ENCODE data around the gene CDSN. TPM values are rescaled to one million over a fixed set of nuclear protein-coding genes. Genes with fewer than 3 reads are reported as not detected.

CDSN gene
- total and polyA plus RNA-seq, 10 donors, result not detected

DNA sequence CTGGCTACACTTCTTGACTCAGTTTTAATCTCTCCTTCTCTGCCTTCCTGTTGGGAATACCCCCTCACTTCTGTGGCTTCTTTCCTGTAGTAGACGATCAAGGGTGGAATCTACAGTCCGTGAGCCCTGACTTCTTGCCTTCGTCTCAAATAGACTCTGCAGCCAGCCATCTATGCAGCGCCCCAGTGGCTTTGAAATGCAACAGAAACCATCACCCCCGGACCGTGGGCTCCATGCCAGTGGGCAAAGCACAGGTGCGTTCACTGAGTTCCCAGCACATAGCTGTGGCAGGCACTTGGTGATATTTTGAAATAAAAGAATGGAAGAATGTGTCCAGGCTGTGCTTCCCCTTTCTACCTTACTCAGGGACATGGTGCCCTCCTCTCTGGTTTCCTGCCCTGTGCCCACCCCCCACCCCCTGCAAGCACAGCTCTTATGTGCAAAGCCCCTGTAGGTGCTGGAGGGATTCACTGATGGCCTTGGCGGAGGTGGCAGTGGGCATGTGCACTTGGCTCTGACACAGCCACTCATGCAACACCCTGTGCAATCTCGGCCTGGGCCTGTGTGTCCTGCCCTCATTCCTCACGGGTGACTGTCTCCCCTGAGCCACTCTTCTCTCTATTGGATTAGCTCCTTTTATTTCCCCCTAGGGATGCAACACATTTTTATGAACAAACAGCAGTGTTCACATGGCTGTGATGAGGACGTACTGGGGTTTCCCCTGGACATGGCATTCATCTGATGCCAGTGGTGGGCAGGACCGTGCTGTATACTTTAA is 5.5 kb upstream of the CDSN start:
- TF ChIP-seq POLR2AphosphoS5 (IDR thresholded peaks at IDR 0.05) (no peak), POLR2A (IDR thresholded peaks at IDR 0.05) (no peak)
- TF ChIP-seq, protein P1, sequence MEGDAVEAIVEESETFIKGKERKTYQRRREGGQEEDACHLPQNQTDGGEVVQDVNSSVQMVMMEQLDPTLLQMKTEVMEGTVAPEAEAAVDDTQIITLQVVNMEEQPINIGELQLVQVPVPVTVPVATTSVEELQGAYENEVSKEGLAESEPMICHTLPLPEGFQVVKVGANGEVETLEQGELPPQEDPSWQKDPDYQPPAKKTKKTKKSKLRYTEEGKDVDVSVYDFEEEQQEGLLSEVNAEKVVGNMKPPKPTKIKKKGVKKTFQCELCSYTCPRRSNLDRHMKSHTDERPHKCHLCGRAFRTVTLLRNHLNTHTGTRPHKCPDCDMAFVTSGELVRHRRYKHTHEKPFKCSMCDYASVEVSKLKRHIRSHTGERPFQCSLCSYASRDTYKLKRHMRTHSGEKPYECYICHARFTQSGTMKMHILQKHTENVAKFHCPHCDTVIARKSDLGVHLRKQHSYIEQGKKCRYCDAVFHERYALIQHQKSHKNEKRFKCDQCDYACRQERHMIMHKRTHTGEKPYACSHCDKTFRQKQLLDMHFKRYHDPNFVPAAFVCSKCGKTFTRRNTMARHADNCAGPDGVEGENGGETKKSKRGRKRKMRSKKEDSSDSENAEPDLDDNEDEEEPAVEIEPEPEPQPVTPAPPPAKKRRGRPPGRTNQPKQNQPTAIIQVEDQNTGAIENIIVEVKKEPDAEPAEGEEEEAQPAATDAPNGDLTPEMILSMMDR (IDR thresholded peaks at IDR 0.05 in 8 of 11, conservative IDR thresholded peaks at IDR 0.05 in 3 of 11), result no peak
- intact Hi-C loops (cut with DNase I; ENCODE audit: low total_unique reads), result no loop called here
- WGBS, 5 donors, result 57 to 67% (median 59%) methylated on average over 11 to 12 of the region's 12 CpGs
- H3K4me1 ChIP-seq, result peaks cover 0 to 5% (median 0%) of the 10 kb centered on the region in 6 donors
- H3K27ac ChIP-seq, result no peak overlapping the region
- peaks cover 0 to 5% (median 0%) of the 10 kb centered on the region in 7 donors for H3K27me3 ChIP-seq (replicated peaks in 1 of 7)
- H3K36me3 ChIP-seq, result no peaks in the 10 kb centered on the region
- H3K9me3 ChIP-seq, result no peaks in the 10 kb centered on the region
- no peak for DNase-seq
- H3K4me3 ChIP-seq, result no peak overlapping the region

GRCh38 chr6:31125162-31125561 is 4.9 kb upstream of the CDSN start:
- TF ChIP-seq POLR2AphosphoS5 (IDR thresholded peaks at IDR 0.05), result no peak
- TF ChIP-seq POLR2A (IDR thresholded peaks at IDR 0.05), result no peak
- TF ChIP-seq, protein P1 (IDR thresholded peaks at IDR 0.05 in 8 of 11, conservative IDR thresholded peaks at IDR 0.05 in 3 of 11), result no peak
- H3K4me3 ChIP-seq, result no peak overlapping the region
- H3K4me1 ChIP-seq, result peaks cover 0 to 5% (median 0%) of the 10 kb centered on the region in 6 donors
- intact Hi-C loops (cut with DNase I; ENCODE audit: low total_unique reads), result no loop called here
- 52 to 72% (median 56%) methylated on average over 8 of the region's 8 CpGs for WGBS, 5 donors
- no peak overlapping the region for H3K27ac ChIP-seq
- no peaks in the 10 kb centered on the region for H3K9me3 ChIP-seq
- no peaks in the 10 kb centered on the region for H3K36me3 ChIP-seq
- DNase-seq, result no peak
- H3K27me3 ChIP-seq (replicated peaks in 1 of 7), result peaks cover 0 to 9% (median 0%) of the 10 kb centered on the region in 7 donors

DNA sequence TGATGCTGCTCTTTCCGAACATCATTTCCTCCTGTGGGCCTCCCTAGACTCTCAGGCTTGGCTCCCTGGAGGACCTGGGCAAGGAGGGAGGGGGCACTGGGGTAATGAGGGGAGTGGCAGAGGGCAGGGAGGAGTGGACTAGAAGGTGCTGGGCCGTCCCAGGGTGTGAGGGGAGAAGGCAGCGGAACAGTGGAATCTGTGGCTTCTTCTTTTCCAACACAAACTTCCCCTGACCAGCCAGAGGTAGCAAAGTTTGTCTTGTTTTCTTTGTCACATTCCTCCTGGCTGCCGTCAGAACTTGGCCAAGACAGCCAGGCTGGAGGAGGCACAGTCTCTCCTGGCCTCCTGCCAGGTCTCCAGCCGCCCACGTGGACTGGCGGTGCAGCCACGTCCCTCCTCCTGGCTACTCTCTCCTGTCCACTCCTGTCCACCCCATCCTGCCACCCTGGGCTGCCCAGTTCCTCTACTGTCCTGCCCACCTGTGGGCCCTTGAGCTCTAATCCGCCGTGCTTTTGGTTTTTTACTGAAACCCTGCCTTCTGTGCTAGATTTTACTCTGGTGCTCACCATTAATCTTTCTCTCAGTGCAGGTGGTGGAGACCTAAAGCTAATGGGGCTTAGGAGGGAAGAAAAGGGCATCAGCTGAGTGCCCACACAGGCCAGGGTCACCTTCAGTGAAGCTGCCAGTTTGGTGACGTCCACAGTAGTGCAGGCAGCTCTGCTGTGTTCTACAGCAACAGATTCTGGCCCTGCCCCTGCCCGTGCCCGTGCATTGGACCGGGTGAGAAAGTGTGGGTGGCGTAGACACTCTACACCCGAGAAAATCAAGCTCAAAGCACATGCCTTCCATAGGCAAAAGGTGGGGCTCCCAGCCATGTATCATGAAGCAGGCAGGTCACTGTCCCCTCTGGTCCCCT is 2.8 kb upstream of the CDSN start:
- Histone ChIP-seq H3K27me3 (replicated peaks in 1 of 7) (peaks cover 0 to 10% (median 0%) of the 10 kb centered on the region in 7 donors), H3K4me3 (no peak overlapping the region), H3K36me3 (no peaks in the 10 kb centered on the region), H3K4me1 (peaks cover 0 to 2% (median 0%) of the 10 kb centered on the region in 6 donors), H3K9me3 (no peaks in the 10 kb centered on the region), H3K27ac (no peak overlapping the region)
- DNase-seq, result no peak
- 47 to 70% (median 64%) methylated on average over 16 of the region's 16 CpGs for WGBS, 5 donors
- TF ChIP-seq POLR2A (IDR thresholded peaks at IDR 0.05) (no peak), POLR2AphosphoS5 (IDR thresholded peaks at IDR 0.05) (no peak)
- TF ChIP-seq, protein P1 (IDR thresholded peaks at IDR 0.05 in 8 of 11, conservative IDR thresholded peaks at IDR 0.05 in 3 of 11), result no peak
- intact Hi-C loops (cut with DNase I; ENCODE audit: low total_unique reads), result no loop called here
